ENCODE measurements around the gene INPP4B.

DNA sequence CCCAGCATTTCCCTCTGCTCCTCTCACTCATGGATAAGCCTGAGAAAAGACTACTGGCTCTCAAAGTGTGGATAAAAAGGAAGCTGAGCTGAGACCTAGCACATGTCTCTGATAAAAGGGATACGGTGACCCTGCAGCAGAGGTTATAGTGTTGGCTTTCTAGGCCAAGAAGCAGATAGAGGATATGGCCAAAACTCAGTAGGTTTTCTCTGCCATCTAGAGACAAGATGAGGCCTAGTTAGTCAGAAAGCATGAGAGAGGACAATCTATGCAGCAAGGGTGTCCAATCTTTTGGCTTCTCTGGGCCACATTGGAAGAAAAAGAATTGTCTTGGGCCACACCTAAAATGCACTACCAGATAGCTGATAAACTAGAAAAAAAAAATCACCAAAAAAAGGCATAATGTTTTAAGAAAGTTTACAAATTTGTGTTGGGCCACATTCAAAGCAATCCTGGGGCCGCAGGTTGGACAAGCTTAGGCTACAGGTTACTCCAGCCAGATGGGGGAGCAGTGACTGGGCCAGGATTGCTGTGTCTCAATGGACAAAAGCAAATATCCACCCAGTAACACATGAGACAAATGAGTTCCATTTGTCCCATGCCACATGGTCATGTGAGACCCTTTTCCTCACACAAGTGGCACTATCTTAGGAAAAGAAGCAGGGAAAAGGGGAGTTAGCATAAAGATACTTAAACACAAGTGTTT, 411.4 kb downstream of the INPP4B start:
- TF ChIP-seq, protein P1, sequence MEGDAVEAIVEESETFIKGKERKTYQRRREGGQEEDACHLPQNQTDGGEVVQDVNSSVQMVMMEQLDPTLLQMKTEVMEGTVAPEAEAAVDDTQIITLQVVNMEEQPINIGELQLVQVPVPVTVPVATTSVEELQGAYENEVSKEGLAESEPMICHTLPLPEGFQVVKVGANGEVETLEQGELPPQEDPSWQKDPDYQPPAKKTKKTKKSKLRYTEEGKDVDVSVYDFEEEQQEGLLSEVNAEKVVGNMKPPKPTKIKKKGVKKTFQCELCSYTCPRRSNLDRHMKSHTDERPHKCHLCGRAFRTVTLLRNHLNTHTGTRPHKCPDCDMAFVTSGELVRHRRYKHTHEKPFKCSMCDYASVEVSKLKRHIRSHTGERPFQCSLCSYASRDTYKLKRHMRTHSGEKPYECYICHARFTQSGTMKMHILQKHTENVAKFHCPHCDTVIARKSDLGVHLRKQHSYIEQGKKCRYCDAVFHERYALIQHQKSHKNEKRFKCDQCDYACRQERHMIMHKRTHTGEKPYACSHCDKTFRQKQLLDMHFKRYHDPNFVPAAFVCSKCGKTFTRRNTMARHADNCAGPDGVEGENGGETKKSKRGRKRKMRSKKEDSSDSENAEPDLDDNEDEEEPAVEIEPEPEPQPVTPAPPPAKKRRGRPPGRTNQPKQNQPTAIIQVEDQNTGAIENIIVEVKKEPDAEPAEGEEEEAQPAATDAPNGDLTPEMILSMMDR (conservative IDR thresholded peaks at IDR 0.05 in 1 of 2, IDR thresholded peaks at IDR 0.05 in 1 of 2; ENCODE audit: low read depth in 1 of 2, low read length in 2 of 2), result no peak
- TF ChIP-seq EZH2 (IDR thresholded peaks at IDR 0.05; ENCODE audit: low read length, missing control alignments), result no peak

Measured in fibroblast of lung (primary cell).